HG02852 (cell line): ENCODE data around the gene HOTAIR.

Experiments
- ATAC-seq: cut with Tn5 transposase; IDR thresholded peaks from one replicate; pipeline ENCODE4 v1.9.1; 2021; ENCODE audit warnings: mild to moderate bottlenecking, moderate library complexity; ENCODE audit not compliant: unreplicated experiment

HOTAIR gene

GRCh38 chr12:54011665-54012532 lies 37.1 kb upstream of the HOTAIR start:
- ATAC-seq, result no peak

GRCh38 chr12:54010972-54011664 lies 36.4 kb upstream of the HOTAIR start:
- ATAC-seq, result no peak

- ATAC-seq, result no peak
Observed at GRCh38 chr12:54010053-54010971, 35.6 kb upstream of the HOTAIR start.

GRCh38 chr12:54009171-54010052 lies 34.7 kb upstream of the HOTAIR start:
- no peak for ATAC-seq

GRCh38 chr12:54008260-54008552 lies 33.5 kb upstream of the HOTAIR start:
- no peak for ATAC-seq

GRCh38 chr12:54007538-54008259 lies 32.9 kb upstream of the HOTAIR start:
- no peak for ATAC-seq

- ATAC-seq, result no peak
Observed at GRCh38 chr12:54006559-54007220, 31.9 kb upstream of the HOTAIR start.

GRCh38 chr12:54005853-54006558 lies 31.3 kb upstream of the HOTAIR start:
- ATAC-seq, result peak; percentile 68

GRCh38 chr12:54005531-54005852 lies 30.7 kb upstream of the HOTAIR start:
- no peak for ATAC-seq

GRCh38 chr12:54004841-54005530 lies 30.2 kb upstream of the HOTAIR start:
- ATAC-seq, result no peak

- ATAC-seq, result no peak
Observed at GRCh38 chr12:54004063-54004840, 29.5 kb upstream of the HOTAIR start.

GRCh38 chr12:54003625-54004024 lies 28.9 kb upstream of the HOTAIR start:
- ATAC-seq, result no peak

- ATAC-seq, result no peak
Observed at GRCh38 chr12:54002915-54003389, 28.2 kb upstream of the HOTAIR start.

GRCh38 chr12:54002278-54002914 lies 27.6 kb upstream of the HOTAIR start:
- ATAC-seq, result no peak

GRCh38 chr12:54001283-54002187 lies 26.8 kb upstream of the HOTAIR start:
- ATAC-seq, result no peak
